Liver (tissue), 9 donors: ENCODE results near the gene KEAP1. TPM values are rescaled to one million over a fixed set of nuclear protein-coding genes. Genes with fewer than 3 reads are reported as not detected.
A peak's percentile ranks its signal among the peaks of the same experiment; 100 is the strongest.

Experiments used
- DNase-seq: peaks from one replicate; pipeline ENCODE4 v3.0.0-alpha.2; 2017; ENCODE audit warnings: low spot score
- H3K27ac ChIP-seq, 2 donors: one replicate each; pipeline ENCODE4 v1.7.0; 2013; ENCODE audit warnings: inconsistent platforms in 2 of 2, low read length in 2 of 2, control low read depth in 1 of 2, low read depth in 1 of 2, mild to moderate bottlenecking in 1 of 2
- H3K27me3 ChIP-seq, 4 donors: one replicate each; pipeline versions ENCODE4 v1.6.1 to v1.7.0; 2013; ENCODE audit warnings: low read length in 3 of 4, inconsistent platforms in 1 of 4, mild to moderate bottlenecking in 1 of 4, moderate library complexity in 1 of 4; ENCODE audit not compliant: control insufficient read depth in 4 of 4, insufficient read depth in 4 of 4
- H3K36me3 ChIP-seq, 4 donors: one replicate each; pipeline versions ENCODE4 v1.6.1 to v1.7.0; 2013; ENCODE audit warnings: low read length in 3 of 4, mild to moderate bottlenecking in 3 of 4, low read depth in 1 of 4, moderate library complexity in 1 of 4; ENCODE audit not compliant: control insufficient read depth in 4 of 4, insufficient read depth in 3 of 4
- H3K4me1 ChIP-seq, 4 donors: one replicate each; pipeline versions ENCODE4 v1.6.1 to v1.7.0; 2013; ENCODE audit warnings: low read length in 3 of 4, mild to moderate bottlenecking in 3 of 4, moderate library complexity in 1 of 4; ENCODE audit not compliant: control insufficient read depth in 4 of 4, insufficient read depth in 4 of 4
- H3K4me3 ChIP-seq, 3 donors: one replicate each; pipeline versions ENCODE4 v1.6.1 to v1.7.0; 2013; ENCODE audit warnings: low read length in 3 of 3, control low read depth in 1 of 3, low read depth in 1 of 3, mild to moderate bottlenecking in 1 of 3
- H3K9ac ChIP-seq, 2 donors: one replicate each; pipeline ENCODE4 v1.7.0; 2013; ENCODE audit warnings: low read length in 2 of 2, mild to moderate bottlenecking in 2 of 2, moderate library complexity in 2 of 2, control low read depth in 1 of 2, low read depth in 1 of 2
- H3K9me3 ChIP-seq, 4 donors: one replicate each; pipeline versions ENCODE4 v1.6.1 to v1.7.0; 2013; ENCODE audit warnings: low read length in 3 of 4; ENCODE audit not compliant: control insufficient read depth in 4 of 4
- ATF3 ChIP-seq: IDR thresholded peaks from 2 replicates; pipeline ENCODE4 v1.6.1; 2016; ENCODE audit warnings: antibody characterized with exemption
- CTCF ChIP-seq: fragments of 150-350 bp; IDR thresholded peaks from 2 replicates; pipeline ENCODE4 v1.5.1; 2017; ENCODE audit warnings: improper control_type of control experiment, low read depth, low read length; ENCODE audit not compliant: missing input control
- EGR1 ChIP-seq, 2 donors: IDR thresholded peaks; 2 replicates each; pipeline ENCODE4 v1.6.1; 2016 to 2018; ENCODE audit warnings: antibody characterized with exemption in 2 of 2, low read depth in 2 of 2
- FOXA1 ChIP-seq: IDR thresholded peaks from 2 replicates; pipeline ENCODE4 v1.6.1; 2016; ENCODE audit warnings: antibody characterized with exemption
- FOXA2 ChIP-seq: IDR thresholded peaks from 2 replicates; pipeline ENCODE4 v1.6.1; 2016; ENCODE audit warnings: antibody characterized with exemption
- GABPA ChIP-seq, 2 donors: IDR thresholded peaks in 1 of 2; conservative IDR thresholded peaks in 1 of 2; 2 replicates each; pipeline ENCODE4 v1.6.1; 2016; ENCODE audit warnings: antibody characterized with exemption in 2 of 2, mild to moderate bottlenecking in 1 of 2, moderate library complexity in 1 of 2
- HNF4A ChIP-seq, 2 donors: conservative IDR thresholded peaks; 2 replicates each; pipeline ENCODE4 v1.6.1; 2016; ENCODE audit warnings: antibody characterized with exemption in 2 of 2, mild to moderate bottlenecking in 2 of 2
- HNF4G ChIP-seq: IDR thresholded peaks from 2 replicates; pipeline ENCODE4 v1.6.1; 2016; ENCODE audit warnings: antibody characterized with exemption
- JUND ChIP-seq, 2 donors: IDR thresholded peaks; 2 replicates each; pipeline ENCODE4 v1.6.1; 2016; ENCODE audit warnings: antibody characterized with exemption in 2 of 2
- MAX ChIP-seq: IDR thresholded peaks from 2 replicates; pipeline ENCODE4 v1.6.1; 2016; ENCODE audit warnings: antibody characterized with exemption
- NR2F2 ChIP-seq: IDR thresholded peaks from 2 replicates; pipeline ENCODE4 v1.6.1; 2016; ENCODE audit warnings: antibody characterized with exemption
- RAD21 ChIP-seq, 2 donors: IDR thresholded peaks; 2 replicates each; pipeline ENCODE4 v1.6.1; 2016; ENCODE audit warnings: antibody characterized with exemption in 2 of 2, mild to moderate bottlenecking in 2 of 2
- REST ChIP-seq: IDR thresholded peaks from 2 replicates; pipeline ENCODE4 v1.6.1; 2016; ENCODE audit warnings: antibody characterized with exemption, mild to moderate bottlenecking
- RXRA ChIP-seq, 2 donors: IDR thresholded peaks; 2 replicates each; pipeline ENCODE4 v1.6.1; 2017 to 2018; ENCODE audit warnings: antibody characterized with exemption in 2 of 2, mild to moderate bottlenecking in 1 of 2
- SP1 ChIP-seq: IDR thresholded peaks from 2 replicates; pipeline ENCODE4 v1.6.1; 2018; ENCODE audit warnings: antibody characterized with exemption, mild to moderate bottlenecking
- TAF1 ChIP-seq: conservative IDR thresholded peaks from 2 replicates; pipeline ENCODE4 v1.6.1; 2016; ENCODE audit warnings: antibody characterized with exemption, mild to moderate bottlenecking
- YY1 ChIP-seq: IDR thresholded peaks from 2 replicates; pipeline ENCODE4 v1.6.1; 2016; ENCODE audit warnings: antibody characterized with exemption, mild to moderate bottlenecking
- ZBTB33 ChIP-seq: IDR thresholded peaks from 2 replicates; pipeline ENCODE4 v1.6.1; 2016; ENCODE audit warnings: antibody characterized with exemption
- WGBS: extraction: QIAGEN DNeasy Blood & Tissue Kit; methylation state at CpG from one replicate; pipeline ENCODE4 v1.1.7; 2013; 5-methylcytosine and 5-hydroxymethylcytosine counted together
- polyA plus RNA-seq, 2 donors: library from polyadenylated mRNA; stranded (reverse) in 1 of 2; unstranded in 1 of 2; fragments of 200-250 nt in 1 of 2; fragments of >200 nt in 1 of 2; fragmentation: Nextera tagmentation in 1 of 2; extraction: Ambion mirVana in 1 of 2; gene quantifications; one replicate each; pipeline versions ENCODE4 v1.2.1 to v1.2.3, GENCODE V29; 2013 to 2015
- total RNA-seq, 2 donors: library from RNA; depleted of rRNA; stranded (reverse); fragments of >200 nt; gene quantifications; one replicate each; pipeline ENCODE4 v1.2.3, GENCODE V29; 2014
- donor health status: healthy.
- donor health status: healthy.
- donor health status: healthy.
- donor health status: healthy.
- donor health status: healthy.

KEAP1 gene
- total and polyA plus RNA-seq, 4 donors = 44.3 to 62.3 (median 48.0) TPM

GRCh38 chr19:10486551-10486950 lies 16.6 kb downstream of the KEAP1 start:
- Histone ChIP-seq H3K4me3 (no peak overlapping the region), H3K9ac (no peak overlapping the region), H3K4me1 (no peaks in the 10 kb centered on the region), H3K27me3 (no peaks in the 10 kb centered on the region), H3K27ac (no peak overlapping the region), H3K36me3 (peaks cover 18 to 36% (median 32%) of the 10 kb centered on the region in 4 donors), H3K9me3 (no peaks in the 10 kb centered on the region)
- WGBS = 88% methylated on average over 13 of the region's 13 CpGs
- DNase-seq = no peak
- TF ChIP-seq CTCF (no peak), YY1 (no peak), RAD21 (IDR thresholded peaks at IDR 0.05) (no peak), NR2F2 (no peak), HNF4A (conservative IDR thresholded peaks at IDR 0.05) (no peak), SP1 (no peak), TAF1 (no peak), ZBTB33 (no peak), EGR1 (IDR thresholded peaks at IDR 0.05; ENCODE audit: low read depth in 2 of 2) (no peak)

- H3K9me3 ChIP-seq = no peaks in the 10 kb centered on the region
- no peak overlapping the region for H3K27ac ChIP-seq
- no peaks in the 10 kb centered on the region for H3K27me3 ChIP-seq
- peaks cover 0 to 1% (median 0%) of the 10 kb centered on the region in 4 donors for H3K36me3 ChIP-seq
- 5% methylated on average over 36 of the region's 36 CpGs for WGBS
- no peak overlapping the region for H3K9ac ChIP-seq
- peaks cover 0 to 5% (median under 1%) of the 10 kb centered on the region in 4 donors for H3K4me1 ChIP-seq
- DNase-seq = peak; percentile 78
- TF ChIP-seq TAF1 = no peak
- TF ChIP-seq FOXA1 = no peak
- no peak for TF ChIP-seq RXRA (IDR thresholded peaks at IDR 0.05)
- TF ChIP-seq JUND (IDR thresholded peaks at IDR 0.05) = no peak
- no peak for TF ChIP-seq FOXA2
- TF ChIP-seq SP1 = peak; percentile 14
- no peak for TF ChIP-seq YY1
- TF ChIP-seq GABPA (IDR thresholded peaks at IDR 0.05 in 1 of 2, conservative IDR thresholded peaks at IDR 0.05 in 1 of 2) = no peak
- TF ChIP-seq MAX = no peak
- TF ChIP-seq ATF3 = no peak
- no peak for TF ChIP-seq REST
- TF ChIP-seq HNF4G = no peak
- peak; percentile 17 for TF ChIP-seq CTCF
- no peak for TF ChIP-seq EGR1 (IDR thresholded peaks at IDR 0.05; ENCODE audit: low read depth in 2 of 2)
- TF ChIP-seq ZBTB33 = no peak
- TF ChIP-seq HNF4A (conservative IDR thresholded peaks at IDR 0.05) = no peak
- TF ChIP-seq RAD21 (IDR thresholded peaks at IDR 0.05) = peak; percentile 27 to 50
- TF ChIP-seq NR2F2 = no peak
- peak overlapping the region in 1 of 3 donors; percentile 20 for H3K4me3 ChIP-seq
Measured at GRCh38 chr19:10478903-10479384, 24.2 kb downstream of the KEAP1 start.
